Measurements from ENCODE around the gene LMF1.

- TF ChIP-seq POLR2A (IDR thresholded peaks at IDR 0.05; ENCODE audit: low read length) = no peak
- TF ChIP-seq GATA1 (IDR thresholded peaks at IDR 0.05; ENCODE audit: low read depth, low read length) = no peak
These were observed 33.1 kb downstream of the LMF1 start for GRCh38 chr16:937723-938122.
